Measurements from ENCODE around the gene FOSB. TPM values are rescaled to one million over a fixed set of nuclear protein-coding genes. Genes with fewer than 3 reads are reported as not detected.

FOSB gene
- total RNA-seq, 1 experiment from 2014 or later: 1.7 TPM

DNA sequence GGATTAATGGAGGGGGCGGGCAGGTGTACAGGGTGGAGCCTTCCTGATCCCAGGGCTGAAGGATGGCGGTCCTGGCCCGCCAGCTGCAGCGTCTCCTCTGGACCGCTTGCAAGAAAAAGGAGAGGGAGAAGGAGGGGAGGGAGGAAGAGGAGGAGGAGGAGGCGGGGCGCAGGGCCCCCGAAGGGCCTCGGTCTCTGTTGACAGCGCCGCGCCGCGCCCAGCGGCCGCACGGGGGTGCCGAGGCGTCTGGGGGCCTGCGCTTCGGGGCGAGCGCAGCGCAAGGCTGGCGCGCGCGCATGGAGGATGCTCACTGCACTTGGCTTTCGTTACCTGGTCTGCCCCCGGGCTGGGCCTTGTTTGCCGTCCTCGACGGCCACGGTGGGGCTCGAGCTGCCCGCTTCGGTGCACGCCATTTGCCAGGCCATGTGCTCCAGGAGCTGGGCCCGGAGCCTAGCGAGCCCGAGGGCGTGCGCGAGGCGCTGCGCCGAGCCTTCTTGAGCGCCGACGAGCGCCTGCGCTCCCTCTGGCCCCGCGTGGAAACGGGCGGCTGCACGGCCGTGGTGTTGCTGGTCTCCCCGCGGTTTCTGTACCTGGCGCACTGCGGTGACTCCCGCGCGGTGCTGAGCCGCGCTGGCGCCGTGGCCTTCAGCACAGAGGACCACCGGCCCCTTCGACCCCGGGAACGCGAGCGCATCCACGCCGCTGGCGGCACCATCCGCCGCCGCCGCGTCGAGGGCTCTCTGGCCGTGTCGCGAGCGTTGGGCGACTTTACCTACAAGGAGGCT lies 30.8 kb downstream of the FOSB start, which contains the start of gene PPM1N:
PPM1N (plus strand) TSS at position 33 of the 785 bp plus-strand sequence; CDS start at position 63, 30 bp downstream.
- peaks cover 32 to 55% of the 10 kb centered on the region in 2 experiments for H3K4me1 Mint-ChIP-seq
- H3K4me1 ChIP-seq (ENCODE audit: insufficient read depth, low read length): peaks cover 4% of the 10 kb centered on the region; the same call in 1 of the 2 replicates
- H2BK15ac ChIP-seq (ENCODE audit: low read depth, low read length): no peak within 1 kb of the TSS
- peak; percentile 86 for DNase-seq
- H3K27me3 ChIP-seq (ENCODE audit: insufficient read depth, low read length): no peaks in the 10 kb centered on the region; the same call in 1 of the 2 replicates
- H3K14ac ChIP-seq (ENCODE audit: insufficient read depth, low read length): 0 out of 2 replicates have a peak within 1 kb of the TSS, but pooled peaks have one; percentile 19
- H3K27ac ChIP-seq (ENCODE audit: insufficient read length, low read depth, low read length): no peak within 1 kb of the TSS
- no peaks in the 10 kb centered on the region for H3K9me3 ChIP-seq (ENCODE audit: control insufficient read depth, low read depth, low read length)
- H3T11ph ChIP-seq (ENCODE audit: low read length): no peak within 1 kb of the TSS
- H3K4me2 ChIP-seq (ENCODE audit: insufficient read depth, insufficient read length, low read length): peak within 1 kb of the TSS; percentile 82
- no peak within 1 kb of the TSS for H3K4ac ChIP-seq (ENCODE audit: low read depth, low read length)
- H2BK20ac ChIP-seq (ENCODE audit: low read depth, low read length, poor library complexity, severe bottlenecking): no peak within 1 kb of the TSS
- peak within 1 kb of the TSS; percentile 16 to 69 (median 57); a peak in 3 of 7 replicates for H3K27ac Mint-ChIP-seq
- no peak within 1 kb of the TSS for H2AFZ ChIP-seq (ENCODE audit: low read length)
- peak within 1 kb of the TSS; percentile 15 for H3K18ac ChIP-seq (ENCODE audit: insufficient read length, low read depth, low read length)
- H3K79me1 ChIP-seq (ENCODE audit: insufficient read depth, low read depth, low read length, poor library complexity, severe bottlenecking): no peaks in the 10 kb centered on the region
- H3K79me2 ChIP-seq (ENCODE audit: insufficient read depth, low read length): no peaks in the 10 kb centered on the region
- H2BK120ac ChIP-seq (ENCODE audit: low read depth, low read length, poor library complexity, severe bottlenecking): no peak within 1 kb of the TSS
- H4K8ac ChIP-seq (replicated peaks; ENCODE audit: insufficient read length, low read depth, low read length): no peak within 1 kb of the TSS
- peak within 1 kb of the TSS; percentile 69 to 84 for H3K4me3 Mint-ChIP-seq
- H4K5ac ChIP-seq (ENCODE audit: insufficient read length, low read depth, low read length): no peak within 1 kb of the TSS
- no peak within 1 kb of the TSS for H2AK5ac ChIP-seq (ENCODE audit: insufficient read length, low read length)
- no peaks in the 10 kb centered on the region; a peak in 2 of 5 replicates for H3K9me3 Mint-ChIP-seq
- peaks cover 0 to 7% (median 6%) of the 10 kb centered on the region in 3 experiments; a peak in 6 of 7 replicates for H3K36me3 Mint-ChIP-seq (ENCODE audit: insufficient read depth in 1 of 3, low read depth in 3 of 3)
- no peaks in the 10 kb centered on the region for H4K20me1 ChIP-seq (ENCODE audit: control insufficient read depth, insufficient read depth, insufficient read length)
- peaks cover 14% of the 10 kb centered on the region for H3K23me2 ChIP-seq (ENCODE audit: insufficient read length, low read depth, low read length, poor library complexity, severe bottlenecking)
- H3K23ac ChIP-seq (ENCODE audit: insufficient read length, low read depth, low read length): no peak within 1 kb of the TSS
- TF ChIP-seq, protein P1, sequence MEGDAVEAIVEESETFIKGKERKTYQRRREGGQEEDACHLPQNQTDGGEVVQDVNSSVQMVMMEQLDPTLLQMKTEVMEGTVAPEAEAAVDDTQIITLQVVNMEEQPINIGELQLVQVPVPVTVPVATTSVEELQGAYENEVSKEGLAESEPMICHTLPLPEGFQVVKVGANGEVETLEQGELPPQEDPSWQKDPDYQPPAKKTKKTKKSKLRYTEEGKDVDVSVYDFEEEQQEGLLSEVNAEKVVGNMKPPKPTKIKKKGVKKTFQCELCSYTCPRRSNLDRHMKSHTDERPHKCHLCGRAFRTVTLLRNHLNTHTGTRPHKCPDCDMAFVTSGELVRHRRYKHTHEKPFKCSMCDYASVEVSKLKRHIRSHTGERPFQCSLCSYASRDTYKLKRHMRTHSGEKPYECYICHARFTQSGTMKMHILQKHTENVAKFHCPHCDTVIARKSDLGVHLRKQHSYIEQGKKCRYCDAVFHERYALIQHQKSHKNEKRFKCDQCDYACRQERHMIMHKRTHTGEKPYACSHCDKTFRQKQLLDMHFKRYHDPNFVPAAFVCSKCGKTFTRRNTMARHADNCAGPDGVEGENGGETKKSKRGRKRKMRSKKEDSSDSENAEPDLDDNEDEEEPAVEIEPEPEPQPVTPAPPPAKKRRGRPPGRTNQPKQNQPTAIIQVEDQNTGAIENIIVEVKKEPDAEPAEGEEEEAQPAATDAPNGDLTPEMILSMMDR (conservative IDR thresholded peaks at IDR 0.05): peak; percentile 43
- peaks cover 33% of the 10 kb centered on the region for H3K27me3 Mint-ChIP-seq (ENCODE audit: low read depth)
- H3K56ac ChIP-seq (ENCODE audit: insufficient read length, low read depth, low read length): no peak within 1 kb of the TSS
- no peak within 1 kb of the TSS for H2BK5ac ChIP-seq (ENCODE audit: insufficient read length, low read length)
- no peak within 1 kb of the TSS for H2BK12ac ChIP-seq (ENCODE audit: insufficient read length, low read depth, low read length)
- H4K91ac ChIP-seq (ENCODE audit: insufficient read length, low read depth, low read length): no peak within 1 kb of the TSS
- H3K9ac ChIP-seq (ENCODE audit: extremely low read depth, insufficient read length, low read length): no peak within 1 kb of the TSS
- WGBS (ENCODE audit: extremely low coverage, insufficient read length, low lambda C conversion rate): no CpG with 5 or more reads among the region's 89 CpGs

All from H9 (cell line).